Brain microvascular endothelial cell (primary cell): ENCODE results near the gene TLE7.

ENCODE experiments used
- DNase-seq: peaks from one replicate; pipeline ENCODE4 v3.0.0-alpha.2; 2020
- H3K27ac ChIP-seq: fragments of 250-450 bp; sonication (Bioruptor Pico); 2 replicates; pipeline ENCODE4 v1.5.1; 2020; ENCODE audit warnings: mild to moderate bottlenecking, moderate library complexity
- H3K27me3 ChIP-seq: fragments of 250-450 bp; sonication (Bioruptor Pico); replicated peaks from 2 replicates; pipeline ENCODE4 v1.5.1; 2020; ENCODE audit warnings: mild to moderate bottlenecking
- H3K36me3 ChIP-seq: fragments of 250-450 bp; sonication (Bioruptor Pico); replicated peaks from 2 replicates; pipeline ENCODE4 v1.5.1; 2020; ENCODE audit warnings: mild to moderate bottlenecking
- H3K4me3 ChIP-seq: 2 replicates; pipeline ENCODE4 v1.5.1; 2011; ENCODE audit warnings: low read depth, mild to moderate bottlenecking, control low read depth, low read length, moderate library complexity
- in situ Hi-C: cut with HindIII; loops from 2 replicates; pipeline ENCODE4 v1.10.0; 2017; ENCODE audit warnings: low sequenced_read_pairs, low pct_ligation_motif_present
- TF ChIP-seq, protein P1 (sequence below): IDR thresholded peaks from 2 replicates; pipeline ENCODE4 v1.5.1; 2011; ENCODE audit warnings: low read depth, mild to moderate bottlenecking, moderate library complexity, low read length, control low read depth, inconsistent platforms; ENCODE audit errors: missing control alignments

Gene TLE7

GRCh38 chr16:71380831-71381230 lies 61.0 kb downstream of the TLE7 start:
- Histone ChIP-seq H3K4me3 (no peak overlapping the region), H3K36me3 (no peaks in the 10 kb centered on the region), H3K27me3 (no peaks in the 10 kb centered on the region), H3K27ac (no peak overlapping the region)
- TF ChIP-seq, protein P1, sequence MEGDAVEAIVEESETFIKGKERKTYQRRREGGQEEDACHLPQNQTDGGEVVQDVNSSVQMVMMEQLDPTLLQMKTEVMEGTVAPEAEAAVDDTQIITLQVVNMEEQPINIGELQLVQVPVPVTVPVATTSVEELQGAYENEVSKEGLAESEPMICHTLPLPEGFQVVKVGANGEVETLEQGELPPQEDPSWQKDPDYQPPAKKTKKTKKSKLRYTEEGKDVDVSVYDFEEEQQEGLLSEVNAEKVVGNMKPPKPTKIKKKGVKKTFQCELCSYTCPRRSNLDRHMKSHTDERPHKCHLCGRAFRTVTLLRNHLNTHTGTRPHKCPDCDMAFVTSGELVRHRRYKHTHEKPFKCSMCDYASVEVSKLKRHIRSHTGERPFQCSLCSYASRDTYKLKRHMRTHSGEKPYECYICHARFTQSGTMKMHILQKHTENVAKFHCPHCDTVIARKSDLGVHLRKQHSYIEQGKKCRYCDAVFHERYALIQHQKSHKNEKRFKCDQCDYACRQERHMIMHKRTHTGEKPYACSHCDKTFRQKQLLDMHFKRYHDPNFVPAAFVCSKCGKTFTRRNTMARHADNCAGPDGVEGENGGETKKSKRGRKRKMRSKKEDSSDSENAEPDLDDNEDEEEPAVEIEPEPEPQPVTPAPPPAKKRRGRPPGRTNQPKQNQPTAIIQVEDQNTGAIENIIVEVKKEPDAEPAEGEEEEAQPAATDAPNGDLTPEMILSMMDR = no peak
- in situ Hi-C loops = no loop called here
- no peak for DNase-seq
